Measurements from ENCODE around the gene PHF2.
A peak's percentile ranks its signal among the peaks of the same experiment; 100 is the strongest.

Gene PHF2

GRCh38 chr9:93676310-93677047, 100.1 kb downstream of the PHF2 start:
- no peak for DNase-seq

DNA sequence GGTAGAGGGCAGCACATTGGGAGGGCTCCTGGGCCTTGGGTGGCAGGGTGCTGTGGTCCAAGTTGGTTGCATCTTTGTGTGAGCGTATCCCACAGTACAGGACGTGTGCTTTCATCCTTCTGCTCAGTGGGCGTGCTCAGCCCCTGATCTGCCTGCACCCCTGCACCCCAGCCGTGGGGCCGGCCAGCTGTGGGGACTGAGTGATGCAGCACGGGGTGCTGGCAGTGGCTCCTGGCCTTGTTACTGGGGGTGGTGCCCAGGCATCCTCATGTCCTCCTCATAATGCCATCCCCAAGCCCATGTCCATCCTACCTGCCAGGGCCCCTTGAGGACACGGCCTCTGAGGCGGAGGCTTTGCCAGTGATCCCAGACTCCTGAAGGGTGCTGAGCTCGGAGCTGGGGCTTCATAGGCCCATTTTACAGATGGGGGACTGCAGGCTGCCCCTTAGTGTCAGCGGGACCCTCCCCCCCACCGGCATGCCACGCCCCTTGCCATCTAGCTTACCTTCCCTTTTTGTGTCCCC, 100.7 kb downstream of the PHF2 start:
- no peak for DNase-seq

- DNase-seq: no peak
Measured at GRCh38 chr9:93677641-93678136, 101.3 kb downstream of the PHF2 start.

DNA sequence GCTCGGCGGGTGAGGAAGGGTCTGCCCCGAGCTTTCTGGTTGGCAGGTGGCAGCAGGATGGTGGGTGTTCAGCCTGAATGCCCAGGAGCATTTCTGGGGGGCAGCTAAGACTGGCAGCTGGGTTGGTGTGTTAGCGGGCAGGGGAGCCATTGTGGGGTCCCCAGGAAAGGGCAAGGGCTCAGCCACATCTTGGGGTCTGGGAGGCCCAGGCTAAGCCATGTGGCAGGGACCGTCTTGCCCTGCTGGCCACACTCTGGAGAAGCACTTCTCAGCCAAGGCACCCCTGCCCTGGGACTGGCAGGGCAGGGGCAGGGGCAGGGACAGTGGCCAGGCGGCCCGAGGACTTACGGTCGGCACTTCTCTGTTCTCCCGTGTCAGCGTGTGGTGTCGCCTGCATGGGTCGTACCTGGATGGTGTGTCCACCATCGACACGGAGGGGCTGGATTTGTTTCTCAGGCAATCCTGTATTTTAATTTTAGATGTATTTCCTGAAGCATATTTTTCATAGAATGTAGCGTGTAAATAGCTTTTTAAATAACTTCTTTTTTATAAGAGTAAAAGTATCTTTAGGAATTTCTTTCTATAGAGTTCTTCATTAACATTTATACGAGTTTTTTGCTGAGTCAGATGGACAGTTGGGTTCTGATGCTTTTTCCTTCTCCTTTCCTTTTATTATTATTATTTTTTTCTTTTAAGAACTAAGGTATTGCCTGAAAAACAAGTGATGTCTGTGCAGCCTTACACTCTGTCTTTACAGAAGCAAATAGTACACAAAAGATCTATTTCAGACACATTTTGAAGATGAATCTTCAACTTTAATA, 102.0 kb downstream of the PHF2 start:
- DNase-seq: no peak

DNA sequence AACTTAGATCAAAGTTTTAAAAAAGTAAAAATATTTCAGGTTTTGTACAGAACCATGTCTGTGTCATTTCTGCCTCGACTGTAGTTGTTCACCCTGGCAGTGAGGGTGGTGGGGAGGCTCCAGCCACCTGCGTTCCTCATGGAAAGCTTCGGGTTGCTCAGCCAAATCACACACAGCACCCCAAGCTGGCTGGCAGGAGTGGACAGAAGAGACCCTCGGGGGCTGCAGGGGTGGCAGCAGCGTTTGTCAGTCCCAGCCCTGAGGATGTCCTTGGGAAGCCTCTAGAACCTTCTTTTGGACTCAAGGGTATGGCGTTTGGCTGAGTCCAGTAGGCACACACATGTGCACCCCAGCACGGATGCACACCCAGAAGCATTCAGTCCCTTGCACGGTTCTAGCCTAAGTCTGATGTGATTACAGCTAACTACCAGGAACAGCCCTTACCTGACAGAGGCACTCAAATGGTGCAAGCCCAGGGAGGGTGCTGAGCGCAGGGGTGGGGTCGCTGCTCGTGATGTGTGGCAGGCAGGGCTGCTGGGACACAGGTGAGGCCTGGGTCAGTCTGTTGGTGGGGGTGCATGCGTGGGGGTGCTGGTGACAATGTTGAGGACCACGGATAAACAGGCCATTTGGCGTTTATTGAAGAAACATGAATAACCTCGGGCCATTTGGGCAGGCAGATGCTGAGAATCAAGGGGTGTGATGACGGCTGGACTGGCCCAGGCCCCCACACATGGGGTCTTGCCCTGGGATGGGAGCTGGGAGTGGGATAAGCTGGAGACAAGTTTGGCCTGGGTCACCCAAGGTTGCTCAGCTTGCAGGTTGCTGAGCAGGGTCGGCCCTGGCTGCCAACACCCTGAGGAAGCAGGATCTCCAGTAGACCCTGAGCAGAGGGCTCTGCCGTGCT, 103.4 kb downstream of the PHF2 start:
- DNase-seq: no peak

DNA sequence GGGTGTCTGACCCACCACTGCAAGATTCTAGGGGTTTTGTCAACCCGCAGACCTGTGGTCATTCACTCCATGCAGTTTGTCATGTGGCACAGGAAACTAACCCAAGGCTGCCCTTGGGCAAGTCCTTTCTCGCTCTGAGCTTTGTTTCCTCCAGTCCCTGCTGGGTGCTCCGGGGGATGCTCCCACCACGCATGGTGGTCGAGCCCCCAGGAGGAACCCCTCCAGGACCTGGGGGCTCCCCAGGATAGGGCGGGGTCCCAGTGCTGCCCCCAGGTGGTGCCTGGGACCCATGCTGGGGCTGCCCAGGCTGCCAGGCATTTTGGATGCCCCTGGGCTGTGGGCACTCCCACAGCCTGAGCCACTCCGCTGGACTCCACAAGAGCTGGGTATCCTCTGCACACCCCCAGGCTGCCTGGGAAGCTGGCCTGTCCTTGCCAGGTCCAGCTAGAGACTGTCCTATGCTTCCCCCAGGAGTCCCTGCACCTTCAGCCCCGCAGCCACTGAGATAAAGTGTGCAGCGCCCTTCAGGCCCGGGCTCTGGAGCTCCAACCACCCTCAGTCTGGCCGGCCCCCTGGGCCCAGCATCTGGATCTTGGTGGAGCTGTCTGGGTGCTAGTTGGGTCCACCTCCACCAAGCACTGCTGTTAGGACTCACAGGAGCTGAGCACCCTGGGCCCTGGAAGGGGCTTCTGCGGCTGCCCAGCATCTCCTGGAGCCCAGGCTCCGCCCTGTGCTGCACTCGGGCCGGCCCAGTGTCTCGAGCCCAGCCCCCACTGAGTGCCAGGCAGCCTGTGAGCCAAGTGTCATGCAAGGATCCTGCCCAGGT, 104.3 kb downstream of the PHF2 start:
- DNase-seq: no peak

DNA sequence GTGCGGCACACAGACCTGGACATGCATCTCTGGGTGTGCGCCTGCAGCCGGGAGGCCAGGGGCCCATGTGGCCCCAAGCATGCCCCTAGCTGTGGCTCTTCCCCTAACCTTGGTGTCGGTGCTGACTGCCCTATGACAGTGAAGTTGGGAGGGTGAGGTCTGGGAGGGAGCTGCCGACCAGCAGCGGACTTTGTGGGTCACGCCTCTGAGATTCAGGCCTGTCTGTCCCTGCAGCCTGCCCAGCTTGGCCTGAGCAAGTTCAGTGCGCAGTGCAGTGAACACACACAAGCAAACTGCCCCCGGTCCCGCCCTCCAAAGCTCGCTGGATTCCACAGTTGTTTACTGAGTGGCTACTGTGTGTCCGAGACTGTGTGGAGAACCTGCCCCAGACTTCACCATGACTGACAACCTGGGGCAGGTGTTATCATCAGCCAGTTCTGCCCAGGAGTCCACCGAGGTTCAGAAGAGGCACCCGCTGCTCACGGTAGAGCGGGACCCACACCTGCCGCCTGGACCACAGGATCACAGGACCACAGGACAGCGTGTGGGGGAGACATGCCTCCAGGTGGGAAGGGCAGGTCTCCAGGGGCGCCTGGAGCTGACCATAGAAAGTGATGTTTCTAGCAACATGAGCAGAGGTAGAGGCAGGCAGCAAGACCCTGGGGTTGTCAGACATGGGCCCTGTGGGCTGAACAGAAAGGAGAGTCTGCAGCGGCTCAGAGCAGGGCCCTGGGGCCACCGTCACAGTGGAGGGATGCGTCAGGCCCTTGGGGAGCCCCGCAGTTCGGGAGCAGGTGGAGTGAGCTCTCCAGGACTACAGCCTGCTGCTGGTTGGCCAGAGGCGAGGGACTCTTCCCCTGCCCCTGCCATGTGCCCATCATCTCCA, 105.1 kb downstream of the PHF2 start:
- DNase-seq: no peak

GRCh38 chr9:93682155-93682968, 106.0 kb downstream of the PHF2 start:
- peak in 28 of 56 donors; percentile 9 to 67 (median 25) for DNase-seq

- no peak for DNase-seq
Measured at GRCh38 chr9:93683331-93684134, 107.1 kb downstream of the PHF2 start.

GRCh38 chr9:93684161-93684765, 107.9 kb downstream of the PHF2 start:
- DNase-seq: no peak

DNA sequence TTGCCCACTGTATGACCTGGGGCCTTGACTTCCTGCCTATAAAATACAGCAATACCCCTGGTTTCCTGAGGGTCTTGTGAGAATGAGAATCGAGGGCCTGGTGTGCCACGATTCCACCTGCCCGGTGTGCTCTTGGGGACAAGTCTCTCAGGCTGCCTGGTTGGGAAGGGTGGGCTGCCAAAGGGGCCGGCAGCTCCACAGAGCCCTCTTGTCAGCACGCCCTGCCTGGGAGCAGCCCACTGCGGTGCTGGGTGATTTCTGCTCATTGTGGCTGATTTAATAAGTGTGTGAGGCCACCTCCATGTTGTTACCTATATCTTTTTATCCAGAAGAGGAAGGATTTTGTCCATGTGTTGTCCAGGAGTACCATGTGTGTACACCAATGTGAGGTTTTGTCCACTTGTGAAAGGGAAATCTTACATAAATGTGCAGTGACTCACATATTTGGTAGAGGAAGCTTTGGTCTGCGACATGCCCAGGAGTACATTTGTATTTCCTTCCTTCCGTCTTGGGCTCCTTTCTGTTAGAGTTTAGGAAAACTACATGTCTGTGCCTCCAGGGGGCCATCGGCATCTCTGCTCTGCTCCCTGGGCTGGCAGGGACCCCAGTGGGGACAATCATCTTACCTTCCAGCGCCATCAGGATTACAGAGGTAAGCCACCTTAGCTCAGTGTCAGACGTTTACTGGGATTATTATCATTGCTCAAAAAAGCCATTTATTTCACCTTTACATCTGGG, 108.6 kb downstream of the PHF2 start:
- DNase-seq: no peak

- DNase-seq: no peak
Measured at GRCh38 chr9:93686127-93686879, 109.9 kb downstream of the PHF2 start.

DNA sequence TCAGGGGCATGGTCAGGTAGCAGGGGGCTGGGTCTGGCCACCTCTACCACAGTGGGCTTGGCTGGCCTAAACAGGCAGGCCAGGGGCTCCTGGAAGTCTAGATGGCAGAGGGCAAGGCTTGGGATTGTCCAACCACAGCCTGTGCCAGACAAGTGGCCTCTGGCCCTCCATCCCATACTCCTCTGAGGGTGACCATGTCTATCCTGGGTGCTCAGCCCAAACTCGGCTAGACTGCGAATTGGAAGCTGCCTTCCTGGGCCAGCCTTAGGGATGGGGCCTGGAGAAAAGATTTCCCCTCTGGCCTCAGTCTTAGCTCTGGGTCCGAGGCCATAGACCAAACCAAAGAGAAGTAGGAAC, 110.5 kb downstream of the PHF2 start:
- DNase-seq: no peak

DNA sequence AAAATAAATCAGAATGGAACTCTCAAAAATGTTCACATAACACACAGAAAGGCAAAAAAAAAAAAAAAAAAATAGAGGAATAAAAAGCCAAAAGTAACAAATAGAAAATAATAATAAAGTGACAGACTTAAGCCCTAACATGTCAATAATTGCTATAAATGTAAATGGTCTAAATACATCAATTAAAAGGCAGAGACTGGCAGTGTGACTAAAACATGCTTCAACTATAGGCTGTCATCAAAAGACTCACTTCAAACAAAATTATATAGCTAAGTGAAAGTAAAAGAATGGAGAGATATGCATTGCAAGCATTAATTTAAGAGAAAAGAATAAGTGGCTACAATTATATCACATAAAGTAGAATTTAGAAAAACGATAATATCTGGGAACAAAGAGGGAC, 114.2 kb downstream of the PHF2 start:
- DNase-seq: no peak

DNA sequence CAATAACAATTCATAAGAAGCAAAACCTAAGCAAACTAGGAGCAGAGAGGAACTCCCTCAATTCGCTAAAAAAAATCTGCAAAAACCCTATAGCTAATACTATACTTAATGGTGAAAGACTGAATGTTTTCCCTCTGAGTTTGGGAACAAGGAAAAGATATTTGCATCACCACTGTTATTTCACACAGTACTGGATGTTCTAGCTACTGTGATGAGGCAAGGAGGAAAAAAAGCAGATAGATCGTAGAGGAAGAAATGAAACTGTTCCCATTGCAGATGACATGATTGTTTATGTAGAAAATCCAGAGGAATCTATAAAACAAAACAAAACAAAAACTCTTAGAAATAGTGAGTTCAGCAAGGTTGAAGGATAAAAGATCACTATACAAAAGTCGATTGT, 116.7 kb downstream of the PHF2 start:
- no peak for DNase-seq

All from nucleus accumbens (tissue), 56 donors.